Endothelial cell of umbilical vein (primary cell): ENCODE data around the gene CHST7. TPM values are rescaled to one million over a fixed set of nuclear protein-coding genes. Genes with fewer than 3 reads are reported as not detected.

Experiments
- BruUV-seq: library from RNA; stranded (reverse); fragments of 400-500 nt; replicated peaks from 2 replicates; lab custom pipeline; 2021; lab: Mats Ljungman, UMichigan
- CTCF ChIA-PET: fragments of 300-600, 350-600 bp; sonication (Branson Sonifier 250); formaldehyde crosslinking; loops from one replicate; lab custom pipeline; 2021; ENCODE audit warnings: antibody characterized with exemption, inconsistent platforms; lab: Charles Lee
- POLR2A ChIA-PET: fragments of 300-600, 350-600 bp; sonication (Branson Sonifier 250); formaldehyde crosslinking; loops from one replicate; lab custom pipeline; 2021; ENCODE audit warnings: antibody characterized with exemption, inconsistent platforms; lab: Charles Lee
- DNase-seq: peaks from one replicate; pipeline ENCODE4 v3.0.0-alpha.2; 2011; ENCODE audit warnings: low read depth, low spot score
- FAIRE-seq: peaks from 2 replicates; lab custom pipeline; 2011; peaks lifted over from hg19 to GRCh38; lab: Jason Lieb, UNC
- H2AFZ ChIP-seq: 2 replicates; pipeline ENCODE4 v1.6.0; 2012; ENCODE audit warnings: low read depth, low read length, control low read depth, inconsistent platforms
- H3K27ac ChIP-seq: 2 replicates; pipeline ENCODE4 v1.5.1; 2011; ENCODE audit warnings: low read depth, mild to moderate bottlenecking, control low read depth, low read length, moderate library complexity; ENCODE audit not compliant: insufficient read depth
- H3K27me3 ChIP-seq, 2 experiments: 2 replicates each; pipeline versions ENCODE4 v1.6.0 to v1.6.1; 2011; ENCODE audit warnings: low read length in 2 of 2, mixed read lengths in 1 of 2; ENCODE audit not compliant: control insufficient read depth in 2 of 2, insufficient read depth in 2 of 2
- H3K36me3 ChIP-seq, 2 experiments: 2 replicates in 1 of 2; 3 replicates in 1 of 2; pipeline ENCODE4 v1.5.1; 2011; ENCODE audit warnings: low read length in 2 of 2, mild to moderate bottlenecking in 1 of 2, moderate library complexity in 1 of 2; ENCODE audit not compliant: control insufficient read depth in 2 of 2, insufficient read depth in 2 of 2; ENCODE audit errors: extremely low read depth in 1 of 2
- H3K4me1 ChIP-seq: 3 replicates; pipeline ENCODE4 v1.5.1; 2011; ENCODE audit warnings: mild to moderate bottlenecking, low read length; ENCODE audit not compliant: control insufficient read depth, insufficient read depth; ENCODE audit errors: extremely low read depth
- H3K4me2 ChIP-seq: 2 replicates; pipeline ENCODE4 v1.6.1; 2011; ENCODE audit warnings: low read length, control low read depth, mixed read lengths; ENCODE audit not compliant: insufficient read depth
- H3K4me3 ChIP-seq, 3 experiments: fragments of 200-600 bp in 1 of 3; sonication (generic), shearing (Covaris generic) in 1 of 3; replicated peaks in 1 of 3; 2 replicates each; pipeline ENCODE4 v1.5.1; 2011 to 2016; ENCODE audit warnings: control low read depth in 3 of 3, low read length in 3 of 3, mild to moderate bottlenecking in 2 of 3, inconsistent platforms in 1 of 3, low read depth in 1 of 3, moderate library complexity in 1 of 3; ENCODE audit not compliant: insufficient read depth in 1 of 3
- H3K79me2 ChIP-seq: 2 replicates; pipeline ENCODE4 v1.6.0; 2012; ENCODE audit warnings: low read length, inconsistent platforms; ENCODE audit not compliant: control insufficient read depth, insufficient read depth
- H3K9ac ChIP-seq: replicated peaks from 2 replicates; pipeline ENCODE3; 2011; ENCODE audit warnings: low read length, control low read depth; ENCODE audit not compliant: insufficient read depth; ENCODE audit errors: extremely low read depth
- H3K9me1 ChIP-seq: replicated peaks from 3 replicates; pipeline ENCODE4 v1.6.0; 2011; ENCODE audit warnings: mild to moderate bottlenecking, low read length; ENCODE audit not compliant: control insufficient read depth, insufficient read depth; ENCODE audit errors: extremely low read depth
- H3K9me3 ChIP-seq: replicated peaks from 2 replicates; pipeline ENCODE4 v1.5.1; 2012; ENCODE audit warnings: low read length, inconsistent platforms; ENCODE audit not compliant: control insufficient read depth, insufficient read depth
- H4K20me1 ChIP-seq: replicated peaks from 2 replicates; pipeline ENCODE3; 2011; ENCODE audit warnings: mild to moderate bottlenecking, low read length; ENCODE audit not compliant: control insufficient read depth, insufficient read depth; ENCODE audit errors: extremely low read depth
- CTCF ChIP-seq, 2 donors: IDR thresholded peaks; 1 replicate in 1 of 2; 2 replicates in 1 of 2; pipeline ENCODE4 v1.5.1; 2011; ENCODE audit warnings: low read length in 2 of 2, mild to moderate bottlenecking in 2 of 2, moderate library complexity in 2 of 2, control low read depth in 1 of 2, inconsistent platforms in 1 of 2, low read depth in 1 of 2; ENCODE audit not compliant: insufficient read depth in 1 of 2; ENCODE audit errors: extremely low read depth in 1 of 2
- EZH2 ChIP-seq: IDR thresholded peaks from 2 replicates; pipeline ENCODE4 v1.6.1; 2012; ENCODE audit warnings: borderline replicate concordance, low read depth, mild to moderate bottlenecking, moderate library complexity, low read length, inconsistent platforms; ENCODE audit not compliant: severe bottlenecking
- FOS ChIP-seq: IDR thresholded peaks from 2 replicates; pipeline ENCODE4 v1.6.1; 2011; ENCODE audit warnings: mild to moderate bottlenecking, low read length, moderate library complexity, borderline replicate concordance; ENCODE audit not compliant: insufficient read depth
- GATA2 ChIP-seq: IDR thresholded peaks from 2 replicates; pipeline ENCODE4 v1.7.0; 2011; ENCODE audit warnings: low read depth, mild to moderate bottlenecking, moderate library complexity, mixed read lengths, low read length; ENCODE audit not compliant: insufficient read length, insufficient read depth
- JUN ChIP-seq: IDR thresholded peaks from 2 replicates; pipeline ENCODE4 v1.6.1; 2011; ENCODE audit warnings: borderline replicate concordance, low read depth; ENCODE audit not compliant: insufficient read length, insufficient read depth
- MAX ChIP-seq: IDR thresholded peaks from 2 replicates; pipeline ENCODE4 v1.6.1; 2011; ENCODE audit not compliant: insufficient read depth, insufficient read length
- MYC ChIP-seq: IDR thresholded peaks from one replicate; pipeline ENCODE4 v1.6.1; 2011; ENCODE audit warnings: mild to moderate bottlenecking, low read depth, low read length
- POLR2A ChIP-seq: IDR thresholded peaks from 2 replicates; pipeline ENCODE4 v1.6.1; 2012; ENCODE audit warnings: low read depth, mild to moderate bottlenecking, control low read depth, low read length
- POLR2AphosphoS5 ChIP-seq: IDR thresholded peaks from 2 replicates; pipeline ENCODE4 v1.6.1; 2012; ENCODE audit warnings: low read depth, mild to moderate bottlenecking, control low read depth, low read length, moderate library complexity; ENCODE audit not compliant: insufficient read depth
- dilution Hi-C: fragments of 300-500 bp; cut with MboI; formaldehyde crosslinking; loops from one replicate; pipeline ENCODE4 v1.15.0; 2019; ENCODE audit warnings: low sequenced_read_pairs; ENCODE audit not compliant: extremely low pct_ligation_motif_present
- intact Hi-C: fragments of 100-400 bp; cut with micrococcal nuclease; formaldehyde crosslinking; loops from one replicate; pipeline ENCODE4 v1.10.0; 2022
- polyA plus RNA-seq, 4 experiments: library from polyadenylated mRNA; depleted of rRNA in 3 of 4; stranded (reverse) in 3 of 4; unstranded in 1 of 4; fragments of >200 nt; gene quantifications; 2 replicates each; pipeline versions ENCODE4 v1.2.1 to v1.2.3, GENCODE V29; 2011 to 2012; ENCODE audit warnings: missing spikeins in 1 of 4
- total RNA-seq: library from RNA; stranded (reverse); gene quantifications from 2 replicates; pipeline ENCODE4 v1.2.3, GENCODE V29; 2021

The CHST7 gene
- total and polyA plus RNA-seq, 2 donors (not counting 3 experiments of a cell fraction or from before 2014, with no cell fraction given) = 4.5 to 11.2 TPM

GRCh38 chrX:46597771-46598170 is 24.2 kb downstream of the CHST7 start:
- POLR2A ChIA-PET = no interaction called here
- no peaks in the 10 kb centered on the region for H3K9me1 ChIP-seq
- dilution Hi-C loops = no loop called here
- no peak for TF ChIP-seq MAX
- TF ChIP-seq MYC = no peak
- no peak for TF ChIP-seq JUN
- TF ChIP-seq GATA2 = no peak
- TF ChIP-seq EZH2 = no peak
- TF ChIP-seq POLR2AphosphoS5 = no peak
- TF ChIP-seq FOS = no peak
- no peak for TF ChIP-seq POLR2A
- TF ChIP-seq CTCF (IDR thresholded peaks at IDR 0.05; ENCODE audit: extremely low read depth in 1 of 2, insufficient read depth in 1 of 2, low read depth in 1 of 2, low read length in 2 of 2) = no peak
- H3K9ac ChIP-seq = no peak overlapping the region
- H3K4me3 ChIP-seq = no peak overlapping the region
- H3K9me3 ChIP-seq = no peaks in the 10 kb centered on the region
- FAIRE-seq (peak; percentile 38), DNase-seq (peak; percentile 49)
- H3K27ac ChIP-seq = no peak overlapping the region
- no peak overlapping the region for H2AFZ ChIP-seq
- CTCF ChIA-PET = interaction anchor here (0.6 to 2.6 kb wide), 6 partner anchors 9 to 44 kb away, joined by 3 to 11 read pairs (median 4); no protein-coding TSS in a partner anchor
- no TSS peak for BruUV-seq
- H3K4me1 ChIP-seq = peaks cover 6% of the 10 kb centered on the region
- H3K27me3 ChIP-seq = no peaks in the 10 kb centered on the region
- no peaks in the 10 kb centered on the region for H4K20me1 ChIP-seq
- H3K36me3 ChIP-seq = no peaks in the 10 kb centered on the region
- H3K79me2 ChIP-seq = no peaks in the 10 kb centered on the region
- intact Hi-C loops = no loop called here
- no peak overlapping the region for H3K4me2 ChIP-seq
